ENCODE data around the gene PEPD. TPM values are rescaled to one million over a fixed set of nuclear protein-coding genes. Genes with fewer than 3 reads are reported as not detected.

PEPD gene
- total and polyA plus RNA-seq, 2 experiments from 2014 or later, result 141 to 175 TPM

GRCh38 chr19:33530842-33531241 lies 9.3 kb upstream of the PEPD start:
- Histone ChIP-seq H3K4me2 (no peak overlapping the region), H3K9me2 (replicated peaks; ENCODE audit: insufficient read depth) (no peaks in the 10 kb centered on the region), H3K4me3 (no peak overlapping the region), H2AFZ (no peak overlapping the region), H3K79me2 (no peaks in the 10 kb centered on the region), H3K4me1 (ENCODE audit: insufficient read depth) (no peaks in the 10 kb centered on the region), H3K27me3 (peaks cover 8% of the 10 kb centered on the region), H3K9me3 (ENCODE audit: low read depth) (no peaks in the 10 kb centered on the region), H3K36me3 (replicated peaks; ENCODE audit: insufficient read depth, low read depth) (no peaks in the 10 kb centered on the region), H3K27ac (no peak overlapping the region), H4K20me1 (ENCODE audit: insufficient read depth, poor library complexity, severe bottlenecking) (no peaks in the 10 kb centered on the region)
- WGBS (ENCODE audit: low lambda C conversion rate, missing lambda C conversion rate), result 78% methylated on average over 4 of the region's 4 CpGs
- DNase-seq (ENCODE audit: low spot score), result no peak
- TF ChIP-seq EZH2 (IDR thresholded peaks at IDR 0.05; ENCODE audit: borderline replicate concordance), result no peak
- TF ChIP-seq, protein P1, sequence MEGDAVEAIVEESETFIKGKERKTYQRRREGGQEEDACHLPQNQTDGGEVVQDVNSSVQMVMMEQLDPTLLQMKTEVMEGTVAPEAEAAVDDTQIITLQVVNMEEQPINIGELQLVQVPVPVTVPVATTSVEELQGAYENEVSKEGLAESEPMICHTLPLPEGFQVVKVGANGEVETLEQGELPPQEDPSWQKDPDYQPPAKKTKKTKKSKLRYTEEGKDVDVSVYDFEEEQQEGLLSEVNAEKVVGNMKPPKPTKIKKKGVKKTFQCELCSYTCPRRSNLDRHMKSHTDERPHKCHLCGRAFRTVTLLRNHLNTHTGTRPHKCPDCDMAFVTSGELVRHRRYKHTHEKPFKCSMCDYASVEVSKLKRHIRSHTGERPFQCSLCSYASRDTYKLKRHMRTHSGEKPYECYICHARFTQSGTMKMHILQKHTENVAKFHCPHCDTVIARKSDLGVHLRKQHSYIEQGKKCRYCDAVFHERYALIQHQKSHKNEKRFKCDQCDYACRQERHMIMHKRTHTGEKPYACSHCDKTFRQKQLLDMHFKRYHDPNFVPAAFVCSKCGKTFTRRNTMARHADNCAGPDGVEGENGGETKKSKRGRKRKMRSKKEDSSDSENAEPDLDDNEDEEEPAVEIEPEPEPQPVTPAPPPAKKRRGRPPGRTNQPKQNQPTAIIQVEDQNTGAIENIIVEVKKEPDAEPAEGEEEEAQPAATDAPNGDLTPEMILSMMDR (IDR thresholded peaks at IDR 0.05; ENCODE audit: poor library complexity), result no peak
- no peak for TF ChIP-seq EZH2phosphoT487 (IDR thresholded peaks at IDR 0.05; ENCODE audit: low read depth, severe bottlenecking, unreplicated experiment)

- no peak for DNase-seq (ENCODE audit: low spot score)
- WGBS (ENCODE audit: low lambda C conversion rate, missing lambda C conversion rate), result 79% methylated on average over 3 of the region's 3 CpGs
- Histone ChIP-seq H2AFZ (no peak overlapping the region), H3K4me2 (no peak overlapping the region), H4K20me1 (ENCODE audit: insufficient read depth, poor library complexity, severe bottlenecking) (no peaks in the 10 kb centered on the region), H3K4me1 (ENCODE audit: insufficient read depth) (no peaks in the 10 kb centered on the region), H3K9me3 (ENCODE audit: low read depth) (no peaks in the 10 kb centered on the region), H3K79me2 (no peaks in the 10 kb centered on the region), H3K36me3 (replicated peaks; ENCODE audit: insufficient read depth, low read depth) (no peaks in the 10 kb centered on the region), H3K4me3 (no peak overlapping the region), H3K27ac (no peak overlapping the region), H3K9me2 (replicated peaks; ENCODE audit: insufficient read depth) (no peaks in the 10 kb centered on the region), H3K27me3 (peaks cover 8% of the 10 kb centered on the region)
- TF ChIP-seq, protein P1 (IDR thresholded peaks at IDR 0.05; ENCODE audit: poor library complexity), result no peak
- TF ChIP-seq EZH2phosphoT487 (IDR thresholded peaks at IDR 0.05; ENCODE audit: low read depth, severe bottlenecking, unreplicated experiment) (no peak), EZH2 (IDR thresholded peaks at IDR 0.05; ENCODE audit: borderline replicate concordance) (no peak)
Measured at GRCh38 chr19:33530296-33530695, 8.7 kb upstream of the PEPD start.

- H3K4me1 ChIP-seq (ENCODE audit: insufficient read depth), result no peaks in the 10 kb centered on the region
- no peak overlapping the region for H3K4me3 ChIP-seq
- no peaks in the 10 kb centered on the region for H4K20me1 ChIP-seq (ENCODE audit: insufficient read depth, poor library complexity, severe bottlenecking)
- H3K27me3 ChIP-seq, result peaks cover 8% of the 10 kb centered on the region
- H3K79me2 ChIP-seq, result no peaks in the 10 kb centered on the region
- 71% methylated on average over 12 of the region's 12 CpGs for WGBS (ENCODE audit: low lambda C conversion rate, missing lambda C conversion rate)
- H2AFZ ChIP-seq, result no peak overlapping the region
- no peak overlapping the region for H3K4me2 ChIP-seq
- no peaks in the 10 kb centered on the region for H3K9me2 ChIP-seq (replicated peaks; ENCODE audit: insufficient read depth)
- no peak overlapping the region for H3K27ac ChIP-seq
- H3K9me3 ChIP-seq (ENCODE audit: low read depth), result no peaks in the 10 kb centered on the region
- no peaks in the 10 kb centered on the region for H3K36me3 ChIP-seq (replicated peaks; ENCODE audit: insufficient read depth, low read depth)
- TF ChIP-seq EZH2 (IDR thresholded peaks at IDR 0.05; ENCODE audit: borderline replicate concordance) (no peak), EZH2phosphoT487 (IDR thresholded peaks at IDR 0.05; ENCODE audit: low read depth, severe bottlenecking, unreplicated experiment) (no peak)
- TF ChIP-seq, protein P1 (IDR thresholded peaks at IDR 0.05; ENCODE audit: poor library complexity), result no peak
- no peak for DNase-seq (ENCODE audit: low spot score)
Measured at GRCh38 chr19:33529094-33529676, 7.6 kb upstream of the PEPD start.

All from hepatocyte (in vitro differentiated cells).